Stimulated activated CD4-positive, alpha-beta T cell treated with anti-CD3 and anti-CD28 coated beads, Interleukin-4, amount 100 ng/mL, for 24 hours (primary cell): ENCODE results near the gene MACROD1.
A peak's percentile ranks its signal among the peaks of the same experiment; 100 is the strongest.

Experiments used
- DNase-seq: peaks from one replicate; pipeline ENCODE4 v3.0.0-alpha.2; 2020

The MACROD1 gene

DNA sequence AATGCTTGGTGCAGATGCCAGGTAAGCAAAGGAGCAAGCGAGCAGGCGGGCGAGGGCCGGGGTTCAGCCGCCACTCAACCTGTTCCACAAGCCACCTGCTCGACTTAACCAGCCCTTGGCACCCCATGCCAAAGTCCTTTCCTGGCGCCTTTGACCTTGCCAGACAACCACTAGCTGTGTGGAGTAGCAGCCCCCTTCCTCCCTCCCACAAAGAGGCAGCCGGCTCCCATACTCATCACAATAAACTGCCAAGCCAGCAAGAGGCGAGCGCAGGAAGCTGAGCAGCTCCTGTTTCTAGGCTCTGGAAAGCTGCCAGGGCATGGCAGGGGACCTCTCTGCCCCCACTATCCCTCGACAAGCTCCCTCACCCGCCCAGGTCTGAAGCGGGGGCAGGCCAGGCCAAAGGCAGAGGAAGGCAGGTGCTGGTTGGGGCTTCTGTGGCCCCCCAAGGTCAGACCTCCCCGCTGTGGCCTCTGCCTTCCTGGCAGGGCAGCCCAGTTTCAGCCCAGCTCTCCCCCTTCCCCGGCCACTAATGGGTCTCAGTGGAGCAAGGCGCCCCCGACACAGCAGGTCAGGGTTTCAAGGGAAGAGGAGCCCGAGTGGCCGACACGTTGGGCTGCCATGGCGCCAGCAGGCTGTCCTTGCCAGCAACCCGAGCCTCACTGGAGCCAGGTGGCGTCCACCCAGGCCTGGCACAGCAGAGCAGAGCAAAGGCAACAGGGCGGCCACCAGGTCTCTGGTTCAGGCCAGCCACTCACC is 15.3 kb downstream of the MACROD1 start:
- DNase-seq, result no peak

DNA sequence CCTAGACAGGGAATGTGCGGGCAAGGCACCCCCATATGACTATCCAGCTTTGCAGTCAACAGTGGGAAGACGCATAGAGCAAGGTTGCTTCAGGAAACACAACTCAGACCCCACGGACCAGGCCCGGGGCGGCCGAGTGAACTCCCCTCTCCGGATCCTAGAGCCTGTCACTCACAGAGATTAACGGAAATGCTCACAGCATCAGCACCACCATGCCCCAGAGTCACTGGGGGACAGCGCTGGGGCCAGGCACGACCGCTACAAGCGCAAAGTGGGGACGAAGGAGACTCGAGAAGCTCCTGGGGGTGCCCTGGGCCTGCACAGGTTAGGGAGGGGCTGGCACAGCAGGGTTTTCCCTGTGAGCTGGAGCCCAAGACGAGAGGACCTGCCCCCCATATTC is 15.9 kb downstream of the MACROD1 start:
- no peak for DNase-seq

DNA sequence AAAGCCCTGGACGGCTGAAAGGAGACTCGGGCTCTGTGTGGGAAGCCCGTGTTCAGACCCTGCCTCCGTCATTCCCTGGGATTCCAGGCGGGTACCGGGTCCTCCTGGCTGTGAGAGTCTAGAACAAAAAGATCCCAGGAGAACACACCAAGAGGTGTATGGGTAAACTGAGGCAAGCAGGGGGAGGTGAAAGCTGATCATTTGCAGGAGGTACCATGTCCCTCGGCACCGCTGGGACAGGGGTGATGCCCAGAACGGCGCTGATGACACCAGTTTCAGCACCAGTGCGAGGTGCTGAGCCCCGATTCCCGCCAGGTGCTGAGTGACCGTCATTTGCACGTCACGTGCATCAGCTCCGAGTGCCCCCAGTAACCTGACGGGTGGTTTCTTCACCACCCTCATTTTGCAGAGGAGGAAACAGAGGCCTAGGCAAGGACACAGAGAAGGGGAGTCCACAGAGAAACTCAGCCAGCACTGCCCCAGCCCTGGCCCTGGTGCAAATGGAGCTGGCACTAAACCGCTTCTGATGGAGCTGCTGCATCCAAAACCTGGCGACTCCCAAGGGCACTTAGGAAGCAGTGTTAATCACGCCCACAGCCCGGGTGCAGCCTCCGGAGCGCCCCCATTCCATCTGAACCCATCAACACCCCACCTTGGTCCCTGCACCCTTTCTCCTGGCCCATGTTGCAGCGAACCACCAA is 16.8 kb downstream of the MACROD1 start:
- no peak for DNase-seq

DNA sequence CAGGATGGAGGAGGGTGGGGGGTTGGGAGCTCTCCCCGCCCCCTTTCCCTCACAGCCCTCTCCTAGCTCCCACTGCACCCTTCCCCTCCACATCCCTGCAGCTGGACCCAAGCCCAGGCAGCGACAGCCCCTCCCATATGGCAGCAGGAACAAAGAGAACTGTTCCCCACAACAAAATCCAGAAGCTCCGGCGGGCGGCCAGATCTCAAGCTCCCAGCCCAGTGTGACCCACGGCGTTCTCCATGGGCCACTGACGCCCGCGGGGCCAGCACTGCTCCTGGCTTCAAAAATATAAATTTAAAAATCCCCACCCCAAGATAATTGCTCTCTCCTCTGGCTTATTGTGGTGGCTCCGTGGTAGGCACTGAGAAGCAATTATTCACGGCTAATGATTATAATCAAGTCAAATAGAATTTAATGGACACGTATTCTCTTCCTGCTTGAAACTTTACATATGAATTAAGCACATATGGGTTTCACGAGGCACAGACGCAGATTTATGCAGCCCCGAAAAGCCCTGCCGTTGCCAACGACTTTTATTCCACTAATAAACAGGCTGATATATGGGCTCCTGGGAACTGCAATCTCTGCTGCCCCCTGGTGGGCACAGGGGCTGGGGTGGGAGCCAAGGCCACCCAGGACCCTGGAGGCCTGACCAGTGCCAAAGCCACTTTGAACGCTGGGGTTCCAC is 17.5 kb downstream of the MACROD1 start:
- peak; percentile 77 for DNase-seq

DNA sequence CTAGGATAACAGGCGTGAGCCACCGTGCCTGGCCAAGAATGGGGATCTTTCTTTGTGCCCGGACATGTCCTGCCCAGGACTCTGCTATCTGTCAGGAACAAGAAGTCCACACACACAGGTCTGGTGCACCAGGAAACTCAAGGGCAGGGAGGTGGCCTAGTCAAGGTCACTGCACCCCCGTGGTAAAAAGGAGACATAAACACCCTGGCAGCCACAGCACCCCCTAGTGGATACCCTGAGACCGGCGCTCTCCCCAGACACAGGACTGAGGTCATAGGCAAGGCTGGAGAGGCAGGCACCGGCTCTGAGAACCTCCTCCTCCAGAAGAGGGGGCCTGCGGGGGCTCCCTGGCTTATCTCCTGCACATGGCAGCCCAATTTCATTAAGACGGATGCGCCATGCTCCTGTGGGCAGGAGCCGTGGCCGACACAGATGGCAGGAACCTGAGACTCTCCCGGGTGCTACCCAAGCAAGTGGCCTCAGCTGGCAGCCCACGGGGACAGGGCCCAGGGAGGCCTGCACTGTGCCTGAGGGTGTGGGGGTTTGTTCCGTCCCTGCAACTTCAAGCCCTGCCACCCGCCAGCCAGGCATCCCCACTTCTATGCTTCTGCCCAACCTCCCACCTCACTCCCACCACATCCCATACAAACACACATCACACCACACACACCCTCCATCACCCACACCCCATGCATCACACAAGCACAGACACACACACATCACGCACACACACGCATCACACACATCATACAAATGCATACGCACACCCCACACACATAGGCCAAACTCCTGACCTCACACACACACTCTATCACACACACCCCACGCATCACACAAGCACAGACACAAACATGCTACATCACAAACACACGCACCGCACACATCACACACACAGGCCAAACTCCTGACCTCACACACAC is 19.6 kb downstream of the MACROD1 start:
- DNase-seq, result peak; percentile 65

DNA sequence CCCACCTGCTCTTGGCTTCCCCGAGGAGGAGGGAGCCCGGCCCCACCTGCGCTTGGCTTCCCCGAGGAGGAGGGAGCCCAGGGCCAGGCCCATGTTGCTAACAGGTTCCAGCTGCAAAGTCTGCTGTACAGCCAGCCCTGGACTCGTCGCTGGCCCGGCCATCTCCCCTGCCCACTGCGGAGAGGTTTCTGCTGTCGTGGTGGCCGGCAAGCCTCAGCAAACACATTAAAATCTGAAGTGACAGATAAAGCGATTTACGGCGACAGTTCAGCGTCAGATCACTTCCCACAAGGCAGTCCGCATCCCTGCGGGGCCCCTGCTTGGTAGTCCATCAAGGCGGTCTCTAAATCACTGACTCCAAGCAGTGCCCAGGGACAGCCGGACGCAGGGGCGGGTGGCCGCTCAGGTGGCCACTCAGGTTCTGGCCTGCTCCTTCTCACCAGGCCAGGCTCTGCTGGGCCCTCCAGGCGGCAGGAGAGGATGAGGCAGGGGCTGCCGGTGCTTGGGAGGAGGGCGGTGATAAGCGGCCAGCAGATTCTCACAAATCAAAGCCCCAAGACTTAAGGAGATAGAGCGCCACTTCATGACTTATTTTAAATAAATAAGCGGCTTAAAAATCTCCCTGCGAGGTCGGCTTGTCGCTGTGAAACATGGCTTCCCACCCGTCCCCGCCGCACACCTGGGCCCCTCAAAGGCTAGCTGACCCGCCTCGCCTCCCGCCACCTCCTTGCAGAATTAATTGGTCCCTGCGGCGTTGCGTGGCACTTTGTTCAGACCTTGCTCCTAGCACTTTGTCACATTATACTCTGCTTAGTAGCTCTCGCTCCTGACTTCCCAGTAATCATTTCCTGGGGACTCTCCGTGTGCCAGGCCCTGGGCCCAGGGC is 21.1 kb downstream of the MACROD1 start:
- no peak for DNase-seq

DNA sequence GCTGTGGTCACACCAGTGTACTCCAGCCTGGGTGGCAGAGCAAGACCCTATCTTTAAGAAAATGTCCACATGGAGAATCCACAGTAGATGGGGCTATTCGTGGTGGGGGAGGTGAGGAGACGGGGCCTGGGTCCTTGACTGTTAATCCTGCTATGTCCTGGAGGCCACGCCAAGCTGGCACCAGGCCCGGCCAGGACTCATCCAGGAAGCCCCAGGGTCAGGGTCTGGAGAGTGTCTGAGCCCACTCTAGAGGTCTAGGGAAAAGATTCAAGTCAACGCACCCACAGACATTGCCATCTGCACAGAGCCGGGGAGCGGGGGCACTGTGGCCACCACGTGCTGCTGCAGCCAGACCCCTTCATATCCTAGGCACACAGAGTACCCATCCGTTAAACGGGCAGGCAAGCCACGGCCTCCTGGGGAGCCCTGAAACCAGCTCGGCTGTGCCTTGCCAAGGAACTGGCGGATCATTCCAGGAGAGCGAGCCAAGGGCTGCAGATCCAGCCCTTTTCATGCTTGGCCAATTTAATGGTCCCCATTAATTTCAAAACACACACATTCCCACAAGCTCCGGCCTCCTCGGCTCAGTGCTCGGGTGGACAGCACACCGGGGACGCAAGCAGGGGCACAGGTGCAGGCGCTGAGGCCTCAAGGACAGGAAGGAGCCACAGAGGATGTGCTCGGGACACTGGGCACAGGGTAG is 24.7 kb downstream of the MACROD1 start:
- no peak for DNase-seq

DNA sequence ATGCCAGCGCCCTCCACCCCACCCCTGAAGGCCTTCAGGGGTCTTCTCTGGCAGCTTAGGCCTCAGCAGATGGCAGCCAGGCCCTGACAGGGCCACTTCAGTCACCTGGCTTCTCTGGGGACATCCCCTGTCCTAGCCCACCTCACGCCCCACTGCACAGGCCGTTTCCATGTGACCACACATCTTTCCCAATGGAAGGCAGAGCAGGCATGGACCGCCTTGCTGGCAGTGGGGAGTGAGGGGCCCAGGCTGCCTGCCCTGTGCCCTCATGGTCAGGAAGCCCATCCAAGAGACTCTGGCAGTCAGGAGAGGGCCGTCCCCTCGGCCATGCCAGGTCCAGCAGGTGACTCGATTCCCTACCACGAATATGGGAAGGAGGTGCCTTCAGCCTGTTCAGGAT is 25.8 kb downstream of the MACROD1 start:
- no peak for DNase-seq

DNA sequence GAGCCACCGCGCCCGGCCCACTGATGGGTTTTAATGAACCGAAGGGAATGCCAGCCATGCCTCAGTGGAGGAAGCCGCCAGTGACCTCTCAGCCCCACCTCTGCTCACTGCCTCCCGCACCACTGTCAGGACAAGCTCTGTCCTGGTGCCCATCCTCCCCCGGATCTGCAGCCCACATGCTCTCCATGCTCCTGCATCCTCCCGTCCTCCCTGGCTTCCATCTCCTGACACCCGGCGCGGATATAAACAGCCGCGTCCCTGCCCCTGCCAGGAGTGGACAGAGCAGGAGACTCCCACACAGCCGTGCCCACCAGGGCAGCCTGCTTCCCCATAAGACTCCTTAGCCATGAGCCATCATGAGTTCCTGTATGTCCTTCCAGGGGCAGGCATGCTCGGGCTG is 26.9 kb downstream of the MACROD1 start:
- no peak for DNase-seq

DNA sequence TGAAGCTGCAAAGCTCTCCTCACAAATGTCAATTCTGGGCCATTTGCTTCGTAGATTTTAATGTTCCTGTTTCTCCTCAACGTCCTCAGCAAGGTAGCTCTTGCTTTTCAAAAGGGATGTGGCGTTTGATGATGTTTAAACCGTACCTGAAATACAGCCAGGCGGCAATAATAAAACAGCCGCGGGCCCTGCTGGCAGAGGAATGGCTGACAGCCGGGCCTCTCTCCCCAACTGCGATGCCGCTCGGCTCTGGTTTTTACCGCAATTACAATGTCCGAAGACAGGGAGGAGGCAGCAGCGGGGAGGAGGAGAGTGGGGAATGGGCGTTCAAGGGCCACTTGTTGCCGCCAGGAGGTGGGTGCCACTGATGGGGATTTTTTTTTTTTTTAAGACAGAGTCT is 27.5 kb downstream of the MACROD1 start:
- no peak for DNase-seq

DNA sequence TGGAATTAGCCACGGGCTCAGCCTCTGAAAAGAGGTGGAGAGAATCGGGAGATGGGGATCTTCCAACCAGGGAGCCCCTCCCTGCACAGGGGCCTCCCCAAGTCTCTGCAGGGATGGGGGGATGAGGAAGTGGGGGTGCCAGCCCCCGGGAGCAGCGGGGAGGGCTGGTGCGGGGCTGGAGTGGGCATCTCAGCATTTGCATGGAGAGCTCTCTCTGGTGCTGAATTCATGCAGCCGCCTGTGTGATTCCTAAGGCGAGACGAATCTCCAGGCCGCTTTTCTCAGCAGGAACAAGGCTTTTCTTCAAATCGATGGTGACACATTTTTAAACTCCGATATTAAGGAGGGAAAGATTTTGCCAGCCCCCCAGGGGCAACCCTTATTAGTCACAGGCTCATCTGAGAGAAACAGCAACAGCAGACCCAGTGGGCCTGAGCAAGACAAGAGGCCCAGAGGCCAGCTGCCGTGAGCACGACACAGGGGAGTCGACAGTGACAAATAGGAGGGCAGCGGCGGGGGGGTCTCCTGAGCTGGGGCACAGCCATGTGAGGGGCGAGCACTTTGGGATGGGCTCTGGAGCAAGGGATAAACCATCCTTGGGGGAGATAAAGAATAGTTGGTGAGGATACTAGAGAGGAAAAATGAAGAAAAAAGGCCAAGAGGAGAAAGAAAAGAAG is 29.0 kb downstream of the MACROD1 start:
- DNase-seq, result no peak

DNA sequence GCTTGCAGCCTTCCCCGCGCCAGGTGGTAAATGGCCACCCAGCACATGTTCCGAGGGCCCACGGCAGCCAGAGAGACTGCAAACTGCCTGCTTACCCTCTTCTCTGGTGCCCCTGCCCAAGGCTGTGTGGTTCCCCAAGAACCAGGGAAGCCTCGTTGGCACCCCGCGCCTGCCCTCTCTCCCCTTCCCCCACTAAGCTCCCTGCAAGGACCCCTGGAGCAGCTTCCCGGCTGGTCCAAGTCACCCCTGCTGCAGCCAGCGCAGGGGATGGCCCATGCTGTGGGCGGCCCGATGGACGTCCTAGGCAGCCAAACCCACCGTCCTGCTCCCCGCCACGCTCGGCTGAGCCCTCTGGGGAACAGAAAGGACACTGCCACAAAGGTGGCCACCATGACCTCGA is 30.2 kb downstream of the MACROD1 start:
- no peak for DNase-seq

DNA sequence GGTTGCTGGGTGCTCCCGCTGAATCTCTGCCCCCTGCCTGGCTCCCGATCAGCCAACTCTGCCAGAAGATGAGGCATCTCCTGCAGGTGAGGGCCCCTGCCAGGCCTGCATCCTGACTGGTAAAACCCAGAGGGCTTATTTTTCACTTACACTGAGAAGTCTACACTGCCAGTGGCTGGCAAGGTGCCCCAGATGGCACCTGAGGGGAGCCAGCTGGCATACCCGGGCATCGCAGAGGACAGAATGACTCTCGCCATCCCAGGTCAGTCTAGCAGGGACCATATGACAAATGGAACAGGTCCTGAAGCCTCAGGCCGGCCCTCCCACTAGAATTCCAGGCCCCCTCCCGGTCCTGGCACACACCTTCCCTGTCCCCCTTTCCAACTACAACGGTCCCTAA is 30.9 kb downstream of the MACROD1 start:
- DNase-seq, result no peak

DNA sequence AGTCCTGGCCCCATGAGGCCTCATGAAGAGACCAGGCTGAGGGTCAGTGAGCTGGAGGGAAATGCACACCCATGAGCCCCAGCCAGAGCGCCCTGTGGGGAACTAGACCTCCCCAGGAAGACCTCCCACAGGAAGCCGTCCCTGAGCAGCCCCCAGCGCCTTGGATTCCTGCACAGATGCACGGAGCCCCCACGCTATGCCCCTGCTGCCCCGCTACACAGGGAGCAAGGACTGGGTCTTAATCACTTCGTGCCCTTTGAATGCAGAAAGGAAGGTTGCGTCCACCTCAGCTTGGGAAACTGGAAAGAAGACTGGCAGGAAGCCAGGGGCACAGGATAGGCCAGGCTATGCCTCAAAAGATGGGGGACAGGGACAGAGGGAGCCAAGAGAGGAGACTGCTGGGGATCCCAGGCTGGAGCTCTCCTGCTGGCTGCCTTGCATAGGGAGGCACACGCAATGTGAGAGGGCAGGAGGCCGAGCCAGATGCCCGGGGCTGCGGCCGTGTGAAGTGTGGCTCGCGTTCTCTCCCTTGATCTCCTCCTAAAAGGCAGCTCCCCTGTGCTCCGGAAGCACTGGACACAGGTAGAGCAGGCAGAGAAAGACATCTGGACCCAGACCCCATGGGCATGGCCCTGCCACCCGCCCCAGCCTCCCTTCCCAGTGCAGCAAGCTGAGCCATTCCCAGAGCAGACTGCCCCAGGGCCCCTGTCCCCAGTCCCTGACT is 32.8 kb downstream of the MACROD1 start:
- DNase-seq, result no peak

DNA sequence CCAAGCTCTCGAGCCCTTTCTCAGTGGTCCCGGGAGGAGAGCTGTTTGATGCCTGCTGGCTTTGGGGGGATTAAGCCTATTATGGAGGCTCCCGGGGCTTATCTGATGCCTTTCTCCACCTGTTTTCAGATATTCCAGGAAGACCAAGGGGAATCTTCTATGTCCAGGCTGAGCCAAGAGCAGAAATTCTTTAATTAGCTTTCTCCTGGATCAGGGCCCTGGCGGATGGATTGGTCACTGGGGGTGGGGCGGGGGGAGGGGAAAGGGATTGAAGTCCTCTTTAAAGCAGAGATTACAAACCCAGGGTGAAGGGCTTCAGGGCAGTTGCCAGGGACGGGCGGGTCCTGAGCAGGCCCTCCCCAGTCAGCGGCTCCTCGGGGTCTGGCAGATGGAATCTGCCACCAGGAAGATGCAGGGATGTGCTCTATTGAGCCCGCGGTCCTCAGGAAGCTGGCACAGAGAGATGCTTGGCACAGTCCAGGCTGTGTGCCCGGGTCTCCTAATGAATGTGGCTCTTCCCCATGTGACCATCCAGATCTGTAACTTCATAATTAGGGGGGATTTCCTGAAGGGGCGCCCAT is 33.6 kb downstream of the MACROD1 start:
- DNase-seq, result no peak

DNA sequence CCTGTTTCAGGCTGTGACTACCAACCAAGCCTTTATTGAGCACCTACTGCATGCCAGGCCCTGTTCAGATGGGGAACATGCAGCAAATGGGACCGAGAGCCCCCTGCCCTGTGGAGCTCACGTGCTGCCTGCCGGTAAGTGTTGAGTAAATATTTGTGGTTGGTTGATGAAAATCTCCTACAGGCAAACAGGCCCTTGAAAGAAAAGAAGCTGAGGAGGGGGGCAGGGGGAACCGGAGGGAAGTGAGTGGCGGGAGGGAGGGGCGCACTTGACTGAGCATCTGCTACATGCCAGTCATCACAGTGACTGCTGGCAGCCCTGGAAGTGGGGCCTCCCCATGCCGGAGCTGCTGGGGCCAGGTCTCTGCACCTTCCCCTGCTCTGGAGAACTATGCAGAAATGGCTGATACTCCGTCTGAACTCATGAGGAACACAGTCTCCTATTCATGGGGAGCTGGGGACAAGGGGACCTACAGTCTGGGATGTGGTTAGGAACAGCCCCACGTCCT is 34.2 kb downstream of the MACROD1 start:
- DNase-seq, result no peak

DNA sequence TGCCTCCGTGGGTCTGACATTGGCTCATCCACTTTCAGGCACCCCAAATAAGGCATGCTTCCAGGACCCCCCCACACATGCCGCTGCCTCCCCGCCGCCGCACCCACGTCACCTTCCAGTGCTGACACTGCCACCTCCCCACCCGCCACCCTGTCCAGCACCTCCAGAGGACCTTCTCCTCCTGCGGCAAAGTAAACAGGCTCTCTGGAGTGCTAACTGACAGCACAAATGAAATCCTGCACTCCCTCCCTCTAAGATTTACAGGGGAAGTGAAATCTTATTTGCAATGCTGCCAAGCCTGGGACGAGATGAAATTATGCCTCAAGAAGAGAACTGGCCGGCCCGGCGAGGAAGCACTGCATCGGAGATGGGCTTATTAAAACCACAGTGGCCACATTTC is 35.3 kb downstream of the MACROD1 start:
- DNase-seq, result no peak

DNA sequence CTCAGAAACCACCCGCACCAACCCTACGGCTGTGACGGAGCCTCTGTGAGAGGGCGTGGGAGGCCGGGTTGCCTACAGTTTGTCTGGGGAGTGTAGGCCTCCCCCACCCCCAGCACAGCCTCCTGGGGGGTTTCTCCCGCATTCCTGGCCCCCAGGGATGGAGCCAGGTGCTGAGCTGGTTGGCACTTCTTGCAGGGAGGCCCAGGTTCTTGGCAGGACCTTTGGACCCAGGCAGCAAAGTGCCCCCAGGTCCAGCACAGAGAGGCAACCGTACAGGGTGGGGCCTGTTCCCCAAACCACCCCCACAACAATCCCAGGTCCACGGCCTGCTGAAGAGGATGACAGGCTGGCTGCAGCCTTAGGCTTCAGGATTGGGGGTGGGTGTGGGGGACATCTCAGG is 36.5 kb downstream of the MACROD1 start:
- no peak for DNase-seq

DNA sequence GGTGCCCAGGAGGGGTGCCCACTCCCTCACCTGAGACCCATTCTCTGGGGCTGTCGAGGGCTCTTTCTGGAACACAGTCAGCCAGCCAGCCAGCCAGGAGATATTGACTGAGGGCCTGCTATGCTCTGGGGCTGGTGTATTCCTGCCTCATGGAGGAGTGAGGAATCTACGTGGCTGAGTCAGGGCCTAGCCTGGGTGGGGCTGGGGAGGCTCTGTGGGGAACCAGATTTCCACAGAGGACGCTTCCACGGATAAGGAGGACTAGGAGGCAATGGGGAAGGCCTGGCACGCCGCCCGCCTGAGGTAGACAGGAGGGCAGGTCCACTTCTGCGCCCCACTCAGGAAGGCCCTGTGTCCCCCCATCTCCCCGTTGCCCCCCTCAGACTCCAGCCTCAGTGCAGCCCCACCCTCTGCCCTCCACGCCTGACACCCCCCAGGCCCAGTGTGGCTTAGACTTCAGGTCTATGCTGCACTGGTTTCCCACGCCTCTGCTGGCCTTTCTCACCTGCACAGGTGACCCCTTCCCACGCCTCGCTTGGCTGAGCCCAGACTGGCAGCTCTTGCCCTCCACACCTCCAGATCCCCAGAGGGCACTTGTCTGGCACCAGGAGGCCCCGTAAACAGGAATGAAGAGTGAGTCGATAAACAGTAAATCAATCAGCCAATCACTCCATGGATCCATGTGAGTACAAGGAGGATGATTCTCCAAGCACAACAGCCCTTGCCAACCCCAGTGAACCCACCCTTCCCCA is 37.5 kb downstream of the MACROD1 start:
- no peak for DNase-seq
